ENCODE data around the gene TRIOBP.
"Not testable (repeated sequence)": the region's sequence is repeated elsewhere in the genome, so short reads cannot be mapped to it uniquely, and the experiment has no call there.

GRCh38 chr22:37696260-37696656 lies 590 bp upstream of the TRIOBP start:
- not testable (repeated sequence) for TF ChIP-seq POLR2AphosphoS5 (IDR thresholded peaks at IDR 0.05); POLR2A (IDR thresholded peaks at IDR 0.05; ENCODE audit: low read depth); CTCF (IDR thresholded peaks at IDR 0.05)
